ENCODE measurements around the gene OR6C70.
A peak's percentile ranks its signal among the peaks of the same experiment; 100 is the strongest.
"Not testable (repeated sequence)": the region's sequence is repeated elsewhere in the genome, so short reads cannot be mapped to it uniquely, and the experiment has no call there.

OR6C70 gene

GRCh38 chr12:55470088-55470829, at the start of gene OR6C70:
OR6C70 (minus strand) TSS chr12:55470138; CDS start chr12:55470138, 0 bp downstream.
- no peak for DNase-seq

GRCh38 chr12:55516391-55516790, 46.5 kb upstream of the OR6C70 start:
- no peak for DNase-seq

GRCh38 chr12:55515696-55516095, 45.8 kb upstream of the OR6C70 start:
- DNase-seq, result no peak

GRCh38 chr12:55501601-55502000, 31.7 kb upstream of the OR6C70 start:
- no peak for DNase-seq

GRCh38 chr12:55499810-55500252, 29.9 kb upstream of the OR6C70 start:
- DNase-seq, result peak in 1 of 14 donors; percentile 1

GRCh38 chr12:55499231-55499630, 29.3 kb upstream of the OR6C70 start:
- no peak for DNase-seq

GRCh38 chr12:55495490-55495889, 25.6 kb upstream of the OR6C70 start:
- DNase-seq, result no peak

- DNase-seq, result no peak
Observed at GRCh38 chr12:55492078-55492477, 22.1 kb upstream of the OR6C70 start, which contains the start of gene OR6C68. OR6C68 (plus strand) TSS chr12:55492378; CDS start chr12:55492378, 0 bp downstream.

- DNase-seq, result not testable (repeated sequence)
Observed at GRCh38 chr12:55484284-55484683, 14.3 kb upstream of the OR6C70 start.

- DNase-seq, result not testable (repeated sequence)
Observed at GRCh38 chr12:55479136-55479535, 9.2 kb upstream of the OR6C70 start.

- DNase-seq, result no peak
Observed at GRCh38 chr12:55472264-55472663, 2.3 kb upstream of the OR6C70 start.

- no peak for DNase-seq
Observed at GRCh38 chr12:55469291-55469690, 647 bp downstream of the OR6C70 start.

- DNase-seq, result no peak
Observed at GRCh38 chr12:55467836-55468235, 2.1 kb downstream of the OR6C70 start.

GRCh38 chr12:55464926-55465325, 5.0 kb downstream of the OR6C70 start:
- not testable (repeated sequence) for DNase-seq

- no peak for DNase-seq
Observed at GRCh38 chr12:55448825-55449224, 21.1 kb downstream of the OR6C70 start.

- no peak for DNase-seq
Observed at GRCh38 chr12:55446326-55446725, 23.6 kb downstream of the OR6C70 start.

- no peak for DNase-seq
Observed at GRCh38 chr12:55445357-55445756, 24.6 kb downstream of the OR6C70 start.

- DNase-seq, result no peak
Observed at GRCh38 chr12:55443776-55444175, 26.2 kb downstream of the OR6C70 start, which contains the start of gene OR6C2. OR6C2 (plus strand) TSS chr12:55444076; CDS start chr12:55452214, 8,138 bp downstream.

- DNase-seq, result not testable (repeated sequence)
Observed at GRCh38 chr12:55441233-55441632, 28.7 kb downstream of the OR6C70 start.

- DNase-seq, result no peak
Observed at GRCh38 chr12:55428331-55429243, 41.4 kb downstream of the OR6C70 start.

GRCh38 chr12:55425954-55426353, 44.0 kb downstream of the OR6C70 start, which contains the start of gene OR6C76:
OR6C76 (plus strand) TSS chr12:55426254; CDS start chr12:55426254, 0 bp downstream.
- DNase-seq, result no peak

- no peak for DNase-seq
Observed at GRCh38 chr12:55420307-55420962, 49.5 kb downstream of the OR6C70 start.

Measured in C1 segment of cervical spinal cord (tissue), 14 donors.